ENCODE data around the gene IRF5. TPM values are rescaled to one million over a fixed set of nuclear protein-coding genes. Genes with fewer than 3 reads are reported as not detected.

Gene IRF5, protein sequence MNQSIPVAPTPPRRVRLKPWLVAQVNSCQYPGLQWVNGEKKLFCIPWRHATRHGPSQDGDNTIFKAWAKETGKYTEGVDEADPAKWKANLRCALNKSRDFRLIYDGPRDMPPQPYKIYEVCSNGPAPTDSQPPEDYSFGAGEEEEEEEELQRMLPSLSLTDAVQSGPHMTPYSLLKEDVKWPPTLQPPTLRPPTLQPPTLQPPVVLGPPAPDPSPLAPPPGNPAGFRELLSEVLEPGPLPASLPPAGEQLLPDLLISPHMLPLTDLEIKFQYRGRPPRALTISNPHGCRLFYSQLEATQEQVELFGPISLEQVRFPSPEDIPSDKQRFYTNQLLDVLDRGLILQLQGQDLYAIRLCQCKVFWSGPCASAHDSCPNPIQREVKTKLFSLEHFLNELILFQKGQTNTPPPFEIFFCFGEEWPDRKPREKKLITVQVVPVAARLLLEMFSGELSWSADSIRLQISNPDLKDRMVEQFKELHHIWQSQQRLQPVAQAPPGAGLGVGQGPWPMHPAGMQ
- total RNA-seq = 10 to 100 TPM in 1 of 2 donors, 1 to 10 TPM in 1; 5.8 to 10.3 TPM
- long read RNA-seq, donor 1, partial matches to known transcripts = 3 of 5 reads
- long read RNA-seq, donor 1, other reads (novel, unspliced or antisense) = 2 of 5 reads
- long read RNA-seq, donor 2, partial matches to known transcripts = 1 of 6 reads
- long read RNA-seq, donor 2, other reads (novel, unspliced or antisense) = 5 of 6 reads

DNA sequence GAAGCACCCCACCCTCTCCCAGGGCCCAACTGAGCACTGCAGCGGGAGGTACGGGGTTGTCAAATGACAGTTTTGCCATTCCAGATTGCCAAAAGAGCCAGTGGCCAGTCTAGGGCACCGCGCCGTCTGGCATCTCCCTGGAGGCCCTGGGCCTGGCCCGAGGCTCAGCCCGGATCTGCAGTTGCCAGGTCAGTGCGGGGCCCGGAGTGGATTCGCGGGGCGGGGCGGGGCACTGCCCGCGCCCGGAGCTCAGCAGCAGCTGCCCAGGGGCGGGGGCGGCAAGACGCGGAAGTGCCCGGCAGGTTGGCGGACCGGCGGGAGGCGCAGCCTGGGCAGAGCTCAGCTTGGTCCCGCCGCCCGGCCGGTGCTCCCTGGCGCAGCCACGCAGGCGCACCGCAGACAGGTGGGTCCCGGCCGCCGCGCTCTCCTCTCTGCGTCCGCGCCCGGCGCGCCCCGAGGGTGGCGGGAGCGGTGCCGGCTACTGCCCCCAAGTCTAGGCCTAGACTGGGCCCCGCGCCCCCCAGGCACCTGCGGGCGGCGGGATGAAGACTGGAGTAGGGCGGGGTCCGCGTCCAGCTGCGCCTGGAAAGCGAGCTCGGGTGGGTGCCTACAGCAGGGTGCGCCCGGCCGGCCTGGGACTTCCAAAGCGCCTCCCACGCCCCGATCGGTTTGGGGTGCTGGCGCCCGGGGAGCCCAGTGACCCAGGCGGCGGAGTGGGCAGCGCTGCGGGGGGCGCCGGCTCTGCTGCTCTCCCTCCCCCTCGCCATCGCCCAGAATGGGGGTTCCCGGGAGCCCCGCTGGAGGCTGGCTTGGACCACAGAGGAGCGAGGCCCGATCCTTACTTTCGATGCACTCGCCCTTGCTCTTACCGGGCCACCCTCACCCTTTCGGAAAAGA is at the start of gene IRF5:
TSS of gene IRF5 (plus strand) at position 281 of the 897 bp plus-strand sequence. CDS start 4,155 bp downstream, outside the sequence.
- peak; percentile 90 for DNase-seq (ENCODE audit: low spot score)

DNA sequence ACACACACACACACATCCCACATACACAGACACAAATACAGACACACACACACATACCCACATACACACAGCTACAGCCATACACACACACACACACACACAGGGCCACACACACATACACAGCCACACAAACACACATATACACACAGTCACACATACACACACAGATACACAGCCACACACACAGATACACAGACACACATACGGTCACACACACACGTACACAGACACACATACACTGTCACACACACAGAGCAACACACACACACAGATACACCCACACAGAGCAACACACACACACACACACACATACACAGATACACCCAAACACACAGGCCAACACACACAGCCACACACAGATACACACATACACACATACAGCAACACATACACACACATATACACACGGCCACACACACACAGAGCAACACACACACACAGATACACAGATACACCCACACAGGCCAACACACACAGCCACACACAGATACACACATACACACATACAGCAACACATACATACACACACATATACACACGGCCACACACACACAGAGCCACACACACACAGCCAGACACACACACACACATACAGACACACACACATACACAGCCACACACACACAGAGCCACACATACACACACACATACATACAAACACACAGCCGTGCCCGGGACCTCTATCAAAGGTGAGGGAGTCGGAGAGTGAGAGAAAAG is 49.5 kb upstream of the IRF5 start:
- DNase-seq (ENCODE audit: low spot score) = peak; percentile 1
- intact Hi-C loops (cut with DNase I) = no loop called here

More for the DNA sequence above, at the start of gene IRF5:
- intact Hi-C loops (cut with DNase I) = no loop called here

DNA sequence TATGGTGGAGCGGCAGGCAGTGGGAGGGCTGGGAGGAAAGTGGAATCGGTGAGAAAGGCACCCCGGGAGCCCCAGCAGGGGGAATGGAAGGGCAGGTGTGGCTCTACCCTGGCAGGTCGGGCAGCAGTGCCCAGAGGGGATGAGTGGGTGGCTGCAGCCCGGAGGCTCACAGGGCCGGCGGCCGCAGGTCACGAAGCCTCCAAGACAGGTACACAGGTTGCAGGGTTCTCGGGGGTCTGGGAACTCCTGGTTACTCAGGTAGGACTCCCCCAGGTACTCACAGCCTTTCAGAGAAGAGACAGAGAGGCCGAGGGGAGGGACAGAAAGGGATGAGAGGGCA is 49.0 kb upstream of the IRF5 start:
- intact Hi-C loops (cut with DNase I) = no loop called here
- DNase-seq (ENCODE audit: low spot score) = peak; percentile 48

DNA sequence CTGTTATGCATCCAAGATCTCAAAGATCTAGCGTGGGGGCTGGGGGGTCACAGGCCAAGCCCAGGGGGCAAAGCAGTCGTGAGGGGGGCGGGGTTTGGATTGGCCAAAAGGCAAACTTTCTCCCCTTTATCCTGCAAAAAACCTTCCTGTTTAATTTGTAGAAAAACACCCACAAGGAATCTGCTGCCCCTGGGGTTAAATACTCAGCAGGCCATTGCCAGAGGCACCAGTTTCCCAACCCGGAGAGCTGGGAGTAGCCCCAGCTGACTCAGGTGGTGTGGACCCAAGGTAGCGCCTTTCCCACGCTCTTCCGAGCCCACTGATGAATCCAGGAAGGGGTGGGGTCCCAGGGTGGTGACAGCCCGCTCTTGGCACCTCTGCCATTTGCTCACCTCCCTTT is 48.6 kb upstream of the IRF5 start:
- intact Hi-C loops (cut with DNase I) = no loop called here

DNA sequence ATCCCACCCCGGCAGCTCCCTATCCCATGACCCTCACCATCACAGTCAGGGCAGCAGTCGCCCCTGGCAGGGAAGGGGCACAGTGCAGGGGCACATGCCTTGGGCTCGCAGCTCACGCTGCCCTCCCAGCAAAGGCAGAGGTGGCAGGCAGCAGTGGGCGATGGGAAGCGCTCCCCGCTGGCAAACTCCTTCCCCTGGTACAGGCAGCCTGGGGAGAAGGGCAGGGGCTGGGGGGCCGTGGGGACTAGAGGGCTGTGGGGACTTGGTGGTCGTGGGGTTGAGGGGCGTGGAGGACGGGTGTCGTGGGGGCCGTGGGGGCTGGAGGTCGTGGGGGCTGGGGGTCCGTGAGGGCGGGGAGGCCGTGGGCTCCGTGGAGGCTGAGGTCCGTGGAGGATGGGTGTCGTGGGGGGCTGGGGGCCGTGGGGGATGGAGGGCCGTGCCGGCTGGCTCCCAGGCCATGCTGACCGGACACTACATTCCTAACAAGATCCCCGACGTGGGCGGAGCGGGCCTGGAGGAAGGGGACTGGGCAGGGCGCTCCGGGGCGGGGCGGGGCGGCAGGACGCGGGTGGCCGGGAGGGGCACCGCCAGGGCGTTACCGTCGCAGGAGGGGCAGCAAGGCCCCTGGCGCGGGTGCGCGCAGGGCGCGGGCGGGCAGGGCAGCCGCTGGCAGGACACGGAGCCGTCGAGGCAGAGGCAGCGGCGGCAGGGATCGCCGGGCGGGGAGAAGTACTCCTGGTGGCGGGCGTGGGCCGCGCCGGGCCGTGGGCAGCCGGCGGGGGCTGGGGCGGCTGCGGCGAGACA is 47.2 kb upstream of the IRF5 start:
- intact Hi-C loops (cut with DNase I) = no loop called here
- peak; percentile 82 for DNase-seq (ENCODE audit: low spot score)

More for the DNA sequence above, 48.6 kb upstream of the IRF5 start:
- peak; percentile 43 for DNase-seq (ENCODE audit: low spot score)

DNA sequence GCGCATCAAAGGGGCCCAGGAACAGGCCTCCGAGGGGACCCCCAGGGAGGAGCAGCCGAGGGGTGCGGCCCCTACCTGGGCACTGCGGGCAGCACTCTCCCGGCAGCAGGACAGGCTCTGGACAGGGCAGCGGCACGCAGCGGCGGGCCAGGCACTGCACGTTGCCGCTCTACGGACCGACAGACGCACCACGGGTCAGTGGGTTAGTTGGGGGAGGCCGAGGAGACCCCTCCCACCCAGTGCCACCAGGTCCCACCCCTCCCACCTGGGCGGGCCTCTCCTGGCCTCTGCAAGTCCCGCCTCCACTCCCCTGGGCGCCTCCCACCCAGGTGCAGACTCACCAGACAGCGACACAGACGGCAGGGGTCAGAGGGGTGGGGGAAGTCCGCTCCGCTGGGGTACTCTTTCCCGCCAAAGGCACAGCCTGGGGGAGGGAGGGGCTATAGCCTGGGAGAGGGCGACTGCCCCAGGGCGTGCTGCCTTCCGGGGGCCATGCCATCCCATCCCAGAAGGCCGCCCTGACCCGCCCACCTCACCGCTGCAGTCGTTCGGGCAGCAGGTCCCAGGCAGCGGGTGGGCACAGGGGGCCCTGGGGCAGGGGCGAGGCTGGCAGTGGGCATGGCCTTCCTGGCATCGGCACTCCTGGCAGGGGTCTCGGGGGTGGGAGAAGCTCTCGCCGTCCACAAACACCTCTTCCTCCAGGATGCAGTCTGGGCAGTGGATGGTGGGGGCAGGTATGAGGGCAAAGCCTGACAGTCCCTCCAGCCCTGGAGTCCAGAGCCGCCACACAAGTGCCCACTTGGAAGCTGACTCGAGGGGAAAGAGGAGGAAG is 46.4 kb upstream of the IRF5 start:
- intact Hi-C loops (cut with DNase I) = no loop called here
- DNase-seq (ENCODE audit: low spot score) = peak; percentile 80

DNA sequence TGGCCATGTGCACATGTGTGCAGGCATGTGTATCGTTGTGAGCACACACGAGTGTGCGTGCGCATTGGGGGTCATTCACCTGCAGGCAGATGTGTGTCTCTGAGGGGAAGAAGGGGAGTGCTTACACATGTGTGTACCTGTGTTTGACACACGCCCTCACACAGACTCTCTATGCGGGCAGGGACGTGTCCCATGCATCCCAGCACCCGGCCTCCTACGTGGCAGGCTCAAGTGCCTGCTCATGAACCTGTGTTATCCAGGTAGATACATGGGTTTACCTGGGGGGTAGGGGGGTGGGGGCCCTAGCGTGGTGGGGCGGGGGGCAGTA is 45.8 kb upstream of the IRF5 start:
- DNase-seq (ENCODE audit: low spot score) = peak; percentile 36
- intact Hi-C loops (cut with DNase I) = no loop called here

DNA sequence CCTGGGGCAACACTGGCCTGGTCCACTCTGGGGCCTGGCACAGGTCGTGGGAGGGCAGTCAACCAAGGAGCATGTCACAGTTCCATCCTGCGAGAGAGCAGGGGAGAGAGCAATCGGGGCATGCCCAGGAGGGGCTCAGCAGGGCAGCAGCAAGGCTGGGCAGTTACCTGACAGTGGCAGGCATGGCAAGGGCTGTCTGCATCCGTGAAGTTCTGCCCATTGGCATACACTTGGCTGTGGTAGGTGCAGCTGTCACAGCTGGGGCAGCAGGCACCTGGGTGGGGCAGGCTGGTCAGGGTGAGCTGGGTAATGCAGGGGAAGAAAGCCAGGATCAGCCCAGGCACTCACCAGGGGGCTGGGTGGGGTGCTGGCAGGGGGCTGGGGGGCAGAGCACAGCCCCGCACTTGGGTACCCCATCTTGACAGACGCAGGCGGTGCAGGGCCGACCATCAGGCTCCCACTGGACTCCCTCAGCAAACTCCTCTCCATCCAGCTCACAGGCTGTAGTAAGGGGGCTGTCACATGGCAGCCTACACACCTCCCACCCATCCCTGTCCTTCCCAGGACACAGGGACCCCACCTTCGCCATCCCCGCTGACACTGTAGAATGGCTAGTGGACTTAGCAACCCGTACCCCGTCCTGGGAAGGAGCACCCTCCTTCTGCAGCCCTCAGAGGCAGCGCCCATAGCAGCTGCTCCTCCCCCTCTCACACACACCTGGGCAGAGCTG is 45.0 kb upstream of the IRF5 start:
- peak; percentile 58 for DNase-seq (ENCODE audit: low spot score)
- intact Hi-C loops (cut with DNase I) = no loop called here

DNA sequence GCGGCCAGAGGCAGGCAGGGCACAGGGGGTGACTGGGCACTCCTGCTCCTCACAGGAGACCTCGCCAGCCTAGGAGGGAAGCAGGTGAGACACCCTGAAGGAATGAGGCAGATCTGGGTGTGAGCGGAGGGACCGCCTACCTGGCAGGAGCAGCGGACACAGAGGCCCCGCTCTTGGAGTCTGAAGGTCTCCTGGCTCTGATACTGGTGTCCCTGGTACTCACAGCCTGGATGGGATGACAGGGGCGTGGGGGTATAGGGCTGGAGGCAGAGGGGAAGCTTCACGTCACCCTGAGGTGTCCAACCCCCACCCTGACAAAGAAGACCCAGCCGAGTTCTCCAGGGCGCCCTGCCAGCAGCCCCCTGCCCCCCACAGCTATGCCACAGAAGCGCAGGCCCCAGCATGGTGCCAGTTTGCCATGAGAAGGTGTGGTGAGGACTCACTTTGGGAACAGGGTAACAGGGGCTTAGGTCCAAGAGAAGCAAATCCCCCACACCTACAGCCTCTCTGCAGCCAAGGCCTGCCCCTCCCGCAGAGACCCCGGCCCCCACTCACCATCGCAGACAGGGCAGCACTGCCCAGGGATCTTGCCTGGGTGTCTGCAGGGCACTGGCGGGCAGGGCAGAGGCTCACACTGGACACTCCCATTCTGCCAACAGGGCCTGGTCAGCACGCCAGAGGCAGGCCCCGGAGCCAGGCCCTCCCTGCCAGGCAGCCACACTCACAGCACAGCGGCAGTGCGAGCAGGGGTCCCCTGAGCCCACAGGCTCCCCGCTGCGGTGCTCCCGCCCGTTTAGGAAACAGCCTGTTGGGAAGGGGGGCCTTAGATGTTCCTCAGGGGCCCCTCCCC is 44.3 kb upstream of the IRF5 start:
- peak; percentile 69 for DNase-seq (ENCODE audit: low spot score)
- intact Hi-C loops (cut with DNase I) = no loop called here

DNA sequence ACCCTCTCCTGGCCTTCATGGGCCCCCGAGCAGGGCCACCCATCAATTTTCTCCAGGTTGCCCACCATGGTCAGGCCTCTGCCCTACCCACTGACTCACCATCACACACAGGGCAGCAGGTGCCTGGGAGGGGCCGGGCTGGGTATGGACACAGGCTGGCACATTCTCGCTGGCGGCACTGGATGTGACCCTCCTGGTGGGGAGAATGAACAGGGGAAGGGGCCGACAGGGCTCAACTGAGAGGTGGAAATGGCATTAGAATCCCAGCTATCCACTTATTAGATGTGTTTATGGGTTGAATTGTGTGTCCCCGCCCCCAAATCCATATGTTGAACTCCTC is 43.7 kb upstream of the IRF5 start:
- intact Hi-C loops (cut with DNase I) = no loop called here
- peak; percentile 46 for DNase-seq (ENCODE audit: low spot score)

DNA sequence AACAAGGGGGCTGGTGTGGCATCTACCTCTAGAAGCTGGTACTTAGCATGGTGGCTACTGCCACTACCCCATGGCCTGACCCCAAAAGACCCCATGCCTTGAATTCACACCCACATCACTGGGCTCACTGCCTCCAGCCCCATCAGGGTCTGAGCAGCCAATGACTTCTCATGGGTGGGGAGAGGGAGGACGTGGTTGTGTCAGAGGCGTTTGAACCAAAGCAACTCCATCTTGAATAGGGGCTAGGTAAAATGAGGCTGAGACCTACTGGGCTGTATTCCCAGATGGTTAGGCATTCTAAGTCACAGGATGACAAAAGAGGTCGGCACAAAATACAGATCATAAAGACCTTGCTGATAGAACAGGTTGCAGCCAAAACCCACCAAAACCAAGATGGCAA is 42.4 kb upstream of the IRF5 start:
- intact Hi-C loops (cut with DNase I) = no loop called here
- DNase-seq (ENCODE audit: low spot score) = peak; percentile 5

DNA sequence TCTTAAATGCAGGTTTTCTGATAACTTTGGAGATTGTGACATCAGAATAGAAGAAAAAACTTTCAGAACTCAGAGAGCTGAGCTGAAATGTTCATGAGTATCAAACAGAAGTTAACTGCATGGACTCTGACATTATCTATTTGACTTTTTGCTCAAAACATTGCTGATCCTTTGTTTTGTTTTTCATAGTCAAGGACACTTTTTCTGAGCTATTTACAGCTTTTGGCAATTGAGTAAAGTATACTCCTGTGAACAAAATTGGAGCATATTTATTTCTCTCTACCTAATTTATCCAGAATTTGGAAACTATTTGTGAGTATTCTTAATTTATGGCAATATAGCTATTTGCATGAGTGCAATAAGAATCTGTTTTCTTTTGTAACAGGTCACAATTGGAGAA is 38.3 kb upstream of the IRF5 start:
- no peak for DNase-seq (ENCODE audit: low spot score)
- intact Hi-C loops (cut with DNase I) = no loop called here

DNA sequence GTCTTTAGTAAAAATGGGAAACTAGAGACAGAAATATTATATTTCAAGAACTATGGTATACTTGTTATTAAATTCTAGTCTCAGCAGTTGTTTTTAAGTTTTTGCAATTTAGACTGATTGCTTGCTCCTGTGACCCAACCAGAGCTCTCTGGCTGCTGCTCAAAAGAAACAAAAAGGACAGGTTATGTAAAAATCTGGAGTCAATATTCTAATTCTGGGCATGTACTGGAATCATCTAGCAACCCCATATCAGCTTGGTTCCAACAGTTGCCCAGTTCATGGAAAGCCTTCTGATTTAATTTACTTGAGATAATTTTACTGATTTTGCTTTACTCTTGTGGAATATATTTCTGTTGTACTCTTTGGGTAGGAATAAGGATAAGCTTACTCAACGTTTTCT is 37.5 kb upstream of the IRF5 start:
- intact Hi-C loops (cut with DNase I) = loop anchor here in 1 of 2 donors (10.0 kb wide), 1 partner anchor 195 kb away; no protein-coding TSS in a partner anchor
- no peak for DNase-seq (ENCODE audit: low spot score)

DNA sequence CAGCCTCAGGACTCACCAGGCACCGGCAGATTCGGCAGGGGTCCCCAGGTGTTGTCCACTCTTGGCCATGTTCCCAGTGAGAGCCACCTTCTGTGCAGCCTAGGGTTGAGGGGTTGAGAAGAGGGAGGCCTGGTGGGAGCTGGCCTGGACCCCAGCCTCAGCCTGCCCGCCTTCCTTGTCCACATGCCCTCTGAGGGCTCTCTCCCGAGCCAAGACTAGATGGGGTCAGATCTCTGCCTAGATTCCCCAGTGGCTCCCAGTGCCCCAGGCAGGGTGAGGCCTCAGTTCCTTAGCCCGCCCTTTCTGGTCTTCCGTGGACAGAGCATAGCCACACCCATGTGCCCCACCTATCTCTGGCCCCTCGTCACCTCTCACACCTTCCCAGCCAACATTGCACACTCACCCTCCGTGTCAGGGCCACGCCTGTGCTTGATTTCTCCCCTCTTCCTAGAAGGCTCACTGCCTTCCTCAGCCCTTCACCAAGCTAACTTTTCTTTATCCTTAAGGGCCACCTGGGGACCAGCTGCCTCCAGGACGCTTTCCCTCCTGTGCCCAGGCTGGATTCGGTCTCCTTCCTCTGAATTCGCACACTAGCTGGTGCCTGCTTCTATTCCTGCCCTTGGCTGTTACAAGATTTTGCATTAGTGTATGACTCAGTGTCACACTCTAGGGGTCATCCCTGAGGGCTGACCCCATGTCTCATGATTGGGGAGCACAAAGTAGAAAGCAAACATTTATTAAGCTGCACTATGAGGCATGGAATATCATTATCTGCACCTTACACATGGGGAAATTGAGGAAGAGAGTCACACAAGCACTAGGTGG is 34.8 kb upstream of the IRF5 start:
- peak; percentile 59 for DNase-seq (ENCODE audit: low spot score)
- intact Hi-C loops (cut with DNase I) = loop anchor here in 1 of 2 donors (10.0 kb wide), 1 partner anchor 192 kb away; no protein-coding TSS in a partner anchor
